ENCODE results near the gene DUOX2. TPM values are rescaled to one million over a fixed set of nuclear protein-coding genes. Genes with fewer than 3 reads are reported as not detected.

The DUOX2 gene
- total and polyA plus RNA-seq, 12 donors: 0.22 to 18.5 (median 1.5) TPM

GRCh38 chr15:45115312-45115820 is 1.4 kb upstream of the DUOX2 start:
- Histone ChIP-seq H3K9me3 (replicated peaks in 1 of 3) (no peaks in the 10 kb centered on the region), H3K27ac (no peak overlapping the region), H3K4me1 (replicated peaks in 1 of 2) (peaks cover 6 to 19% of the 10 kb centered on the region in 2 donors), H3K36me3 (replicated peaks in 1 of 2) (no peaks in the 10 kb centered on the region), H3K27me3 (peaks cover 64% of the 10 kb centered on the region), H3K4me3 (no peak overlapping the region)
- no peak for TF ChIP-seq POLR2A (IDR thresholded peaks at IDR 0.05)
- no peak for TF ChIP-seq CTCF (IDR thresholded peaks at IDR 0.05)
- 54 to 71% (median 66%) methylated on average over 7 of the region's 7 CpGs for WGBS, 4 donors
- DNase-seq: no peak
- intact Hi-C loops (cut with DNase I): loop anchor here in 1 of 2 donors (5.0 to 10.0 kb wide), 3 partner anchors 52 to 141 kb away; no protein-coding TSS in a partner anchor

GRCh38 chr15:45114751-45115085 is 746 bp upstream of the DUOX2 start:
- DNase-seq: no peak
- Histone ChIP-seq H3K27ac (no peak overlapping the region), H3K4me3 (peak overlapping the region in 1 of 4 donors; percentile 9), H3K36me3 (replicated peaks in 1 of 2) (no peaks in the 10 kb centered on the region), H3K27me3 (peaks cover 64% of the 10 kb centered on the region), H3K4me1 (replicated peaks in 1 of 2) (peaks cover 6 to 19% of the 10 kb centered on the region in 2 donors), H3K9me3 (replicated peaks in 1 of 3) (no peaks in the 10 kb centered on the region)
- intact Hi-C loops (cut with DNase I): loop anchor here in 1 of 2 donors (5.0 to 10.0 kb wide), 3 partner anchors 53 to 140 kb away; no protein-coding TSS in a partner anchor
- 0 to 17% (median 11%) methylated on average over 1 to 2 of the region's 2 CpGs for WGBS, 4 donors
- TF ChIP-seq CTCF (IDR thresholded peaks at IDR 0.05) (no peak), POLR2A (IDR thresholded peaks at IDR 0.05) (no peak)

- Histone ChIP-seq H3K27me3 (peaks cover 72% of the 10 kb centered on the region), H3K27ac (no peak overlapping the region), H3K4me3 (no peak overlapping the region), H3K36me3 (replicated peaks in 1 of 2) (no peaks in the 10 kb centered on the region), H3K4me1 (replicated peaks in 1 of 2) (peaks cover 6 to 19% of the 10 kb centered on the region in 2 donors), H3K9me3 (replicated peaks in 1 of 3) (no peaks in the 10 kb centered on the region)
- 18 to 28% (median 26%) methylated on average over 11 to 14 of the region's 14 CpGs for WGBS, 4 donors
- TF ChIP-seq CTCF (IDR thresholded peaks at IDR 0.05) (no peak), POLR2A (IDR thresholded peaks at IDR 0.05) (no peak)
- intact Hi-C loops (cut with DNase I): loop anchor here in 1 of 2 donors (10.0 kb wide), 2 partner anchors 59 to 139 kb away; no protein-coding TSS in a partner anchor
- no peak for DNase-seq
These were observed 487 bp downstream of the DUOX2 start for GRCh38 chr15:45113380-45113990.

- H3K4me1 ChIP-seq (replicated peaks in 1 of 2): peaks cover 6 to 18% of the 10 kb centered on the region in 2 donors
- 2 to 7% (median 4%) methylated on average over 48 to 58 of the region's 58 CpGs; no CpG with 5 or more reads in 1 of the 4 donors for WGBS, 4 donors
- H3K27me3 ChIP-seq: peaks cover 72% of the 10 kb centered on the region
- H3K36me3 ChIP-seq (replicated peaks in 1 of 2): no peaks in the 10 kb centered on the region
- no peaks in the 10 kb centered on the region for H3K9me3 ChIP-seq (replicated peaks in 1 of 3)
- TF ChIP-seq POLR2A (IDR thresholded peaks at IDR 0.05) (no peak), CTCF (IDR thresholded peaks at IDR 0.05) (no peak)
- H3K4me3 ChIP-seq: no peak overlapping the region
- H3K27ac ChIP-seq: no peak overlapping the region
- no peak for DNase-seq
- intact Hi-C loops (cut with DNase I): loop anchor here in 1 of 2 donors (10.0 kb wide), 2 partner anchors 58 to 138 kb away; no protein-coding TSS in a partner anchor
These were observed 1.2 kb downstream of the DUOX2 start for GRCh38 chr15:45112591-45113379.
